Neural progenitor cell (in vitro differentiated cells): ENCODE data around the gene FUT3.

ENCODE experiments used
- EZH2 ChIP-seq: fragments of 200-600 bp; sonication (generic); IDR thresholded peaks from 2 replicates; pipeline ENCODE4 v1.6.1; 2017; ENCODE audit warnings: antibody characterized with exemption, mild to moderate bottlenecking, moderate library complexity
- EZH2phosphoT487 ChIP-seq: fragments of 200-600 bp; sonication (generic); IDR thresholded peaks from 2 replicates; pipeline ENCODE4 v1.6.1; 2017; ENCODE audit warnings: antibody characterized with exemption
- TF ChIP-seq, protein P1 (sequence below): fragments of 200-600 bp; sonication (generic); IDR thresholded peaks from 2 replicates; pipeline ENCODE4 v1.5.1; 2017; ENCODE audit warnings: antibody characterized with exemption, mild to moderate bottlenecking

DNA sequence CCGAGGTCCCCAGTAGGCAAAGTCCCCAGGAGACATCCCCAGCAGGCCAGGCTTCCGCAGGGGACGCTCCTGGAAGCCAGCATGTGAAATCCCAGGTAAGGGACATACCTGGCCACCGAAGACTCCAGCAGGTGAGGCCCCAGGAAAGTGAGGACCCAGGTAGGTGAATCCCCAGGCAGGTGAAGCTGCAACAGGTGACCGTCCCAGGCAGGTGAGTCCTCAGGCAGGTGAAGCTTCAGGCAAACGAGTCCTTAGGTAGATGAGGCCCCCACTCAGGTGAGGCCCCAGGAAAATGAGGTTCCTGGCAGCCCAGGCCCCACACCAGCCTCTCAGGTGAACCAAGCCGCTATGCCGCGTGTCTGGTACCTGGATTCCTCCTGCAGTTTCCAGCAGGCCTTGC lies 20.1 kb downstream of the FUT3 start:
- no peak for TF ChIP-seq EZH2
- TF ChIP-seq, protein P1, sequence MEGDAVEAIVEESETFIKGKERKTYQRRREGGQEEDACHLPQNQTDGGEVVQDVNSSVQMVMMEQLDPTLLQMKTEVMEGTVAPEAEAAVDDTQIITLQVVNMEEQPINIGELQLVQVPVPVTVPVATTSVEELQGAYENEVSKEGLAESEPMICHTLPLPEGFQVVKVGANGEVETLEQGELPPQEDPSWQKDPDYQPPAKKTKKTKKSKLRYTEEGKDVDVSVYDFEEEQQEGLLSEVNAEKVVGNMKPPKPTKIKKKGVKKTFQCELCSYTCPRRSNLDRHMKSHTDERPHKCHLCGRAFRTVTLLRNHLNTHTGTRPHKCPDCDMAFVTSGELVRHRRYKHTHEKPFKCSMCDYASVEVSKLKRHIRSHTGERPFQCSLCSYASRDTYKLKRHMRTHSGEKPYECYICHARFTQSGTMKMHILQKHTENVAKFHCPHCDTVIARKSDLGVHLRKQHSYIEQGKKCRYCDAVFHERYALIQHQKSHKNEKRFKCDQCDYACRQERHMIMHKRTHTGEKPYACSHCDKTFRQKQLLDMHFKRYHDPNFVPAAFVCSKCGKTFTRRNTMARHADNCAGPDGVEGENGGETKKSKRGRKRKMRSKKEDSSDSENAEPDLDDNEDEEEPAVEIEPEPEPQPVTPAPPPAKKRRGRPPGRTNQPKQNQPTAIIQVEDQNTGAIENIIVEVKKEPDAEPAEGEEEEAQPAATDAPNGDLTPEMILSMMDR: no peak
- no peak for TF ChIP-seq EZH2phosphoT487
